GM21515 (cell line): ENCODE data around the gene ZNF598.

Experiments used
- ATAC-seq: cut with Tn5 transposase; IDR thresholded peaks from one replicate; pipeline ENCODE4 v1.9.1; 2021; ENCODE audit not compliant: unreplicated experiment

ZNF598 gene

DNA sequence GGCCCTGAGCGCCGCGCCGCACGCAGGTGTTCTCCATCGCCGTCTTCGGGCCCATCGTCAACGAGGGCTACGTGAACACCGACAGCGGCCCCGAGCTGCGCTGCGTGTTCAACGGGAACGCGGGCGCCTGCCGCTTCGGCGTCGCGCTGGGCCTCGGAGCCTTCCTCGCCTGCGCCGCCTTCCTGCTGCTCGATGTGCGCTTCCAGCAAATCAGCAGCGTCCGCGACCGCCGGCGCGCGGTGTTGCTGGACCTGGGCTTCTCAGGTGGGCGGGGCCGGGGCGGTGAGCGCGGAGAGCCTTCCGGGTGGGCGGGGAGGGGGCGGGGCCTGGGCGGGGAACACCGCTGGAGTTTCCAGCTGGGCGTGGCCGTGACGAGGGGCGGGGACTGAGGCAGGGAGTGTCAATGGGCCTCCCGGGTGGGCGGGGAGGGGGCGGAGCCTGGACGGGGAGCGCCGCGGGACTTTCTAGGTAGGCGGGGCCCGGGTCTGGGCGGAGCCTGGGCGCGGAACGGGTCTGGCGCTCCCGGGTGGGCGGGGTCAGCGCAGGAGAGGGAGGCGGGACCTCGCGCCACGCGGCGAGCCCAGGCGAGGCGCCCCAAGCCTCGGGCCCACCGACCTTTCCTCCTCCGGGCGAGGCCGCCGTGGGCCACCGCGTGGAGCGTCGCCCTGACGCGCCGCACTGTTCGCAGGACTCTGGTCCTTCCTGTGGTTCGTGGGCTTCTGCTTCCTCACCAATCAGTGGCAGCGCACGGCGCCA lies 17.5 kb downstream of the ZNF598 start:
- ATAC-seq, result peak; percentile 48

DNA sequence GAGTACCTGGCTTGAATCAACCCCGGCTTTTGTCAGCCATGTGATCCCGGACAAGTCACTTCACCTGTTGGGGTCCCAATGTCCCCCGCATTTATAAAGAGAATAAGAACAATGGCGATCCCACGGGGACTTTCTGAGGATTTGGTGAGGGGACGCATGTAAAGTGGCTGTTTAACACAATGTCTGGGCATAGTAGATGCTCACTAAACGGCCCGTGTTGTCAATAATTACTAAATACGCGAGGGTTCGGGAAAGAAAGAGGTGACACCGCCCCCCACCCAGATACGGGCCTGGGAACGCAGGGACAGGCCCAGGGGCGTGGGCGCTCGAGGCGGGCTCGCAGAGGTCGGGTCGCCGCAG lies 18.1 kb downstream of the ZNF598 start:
- no peak for ATAC-seq

DNA sequence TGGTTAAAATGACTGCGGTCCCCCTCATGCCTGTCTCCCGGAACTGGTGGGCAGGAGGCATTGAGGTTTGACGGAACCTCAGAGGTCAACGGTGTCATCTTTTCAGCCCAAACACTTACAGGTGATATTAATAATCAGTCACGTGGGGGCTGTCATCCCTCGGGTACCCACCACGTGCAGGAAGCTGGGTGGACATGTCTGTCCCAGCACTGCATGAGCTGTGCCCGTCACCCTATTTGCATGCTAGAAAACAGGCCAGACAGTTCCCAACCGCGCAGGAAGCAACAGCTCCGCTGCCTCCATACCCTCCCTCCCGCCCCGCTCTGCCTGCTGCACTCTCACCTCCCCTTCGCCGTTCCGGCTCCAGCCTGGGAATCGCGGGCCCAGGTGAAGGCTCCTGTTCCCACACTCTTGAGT lies 18.5 kb downstream of the ZNF598 start:
- no peak for ATAC-seq

DNA sequence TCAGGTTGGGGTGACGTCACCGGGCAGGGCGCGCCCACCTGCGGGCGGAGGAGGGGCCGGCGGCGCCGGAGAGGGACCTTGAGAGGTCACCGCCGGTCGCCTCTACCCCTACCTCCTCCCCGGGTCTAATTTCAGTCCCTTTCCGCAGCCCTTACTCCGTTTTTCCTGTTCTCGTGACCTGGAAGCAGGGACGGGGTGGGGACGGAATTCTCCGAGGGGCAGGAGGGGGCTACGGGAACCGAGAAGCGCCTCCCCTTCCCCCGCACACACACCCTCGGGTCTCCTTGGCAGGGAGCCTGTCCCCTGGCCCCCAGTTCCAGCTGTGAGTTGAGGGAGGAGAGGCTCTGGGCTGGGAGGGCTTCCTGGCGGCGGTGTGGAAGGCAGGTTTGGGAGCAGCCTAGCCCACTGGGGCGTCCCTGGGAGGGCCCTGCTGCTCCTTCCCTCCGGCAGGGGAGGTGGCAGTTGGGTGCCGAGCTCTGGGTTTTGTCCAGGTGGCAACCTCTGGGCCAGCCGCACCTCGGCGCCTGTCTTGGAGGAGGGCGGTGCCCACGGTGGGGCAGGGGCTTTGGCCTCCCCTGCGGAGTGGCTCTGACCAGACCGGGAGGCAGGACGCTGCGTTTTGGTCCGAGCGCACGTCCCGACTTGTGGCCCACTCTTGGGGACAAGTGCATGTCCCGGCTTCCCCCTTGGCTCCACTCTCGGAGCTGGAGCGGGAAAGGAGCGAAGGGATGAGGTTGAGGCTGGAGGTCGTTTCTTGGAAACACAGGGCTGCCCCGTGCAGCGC lies 19.1 kb downstream of the ZNF598 start:
- no peak for ATAC-seq

DNA sequence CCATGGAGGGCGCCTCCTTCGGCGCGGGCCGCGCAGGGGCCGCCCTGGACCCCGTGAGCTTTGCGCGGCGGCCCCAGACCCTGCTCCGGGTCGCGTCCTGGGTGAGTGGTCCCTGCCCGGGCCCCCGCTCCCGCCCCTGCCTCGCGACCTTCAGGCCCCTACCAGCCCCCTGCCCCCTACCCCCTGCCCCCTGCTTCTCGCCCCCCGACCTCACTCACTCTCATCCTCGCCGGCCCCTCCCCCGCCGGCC lies 19.6 kb downstream of the ZNF598 start:
- no peak for ATAC-seq

DNA sequence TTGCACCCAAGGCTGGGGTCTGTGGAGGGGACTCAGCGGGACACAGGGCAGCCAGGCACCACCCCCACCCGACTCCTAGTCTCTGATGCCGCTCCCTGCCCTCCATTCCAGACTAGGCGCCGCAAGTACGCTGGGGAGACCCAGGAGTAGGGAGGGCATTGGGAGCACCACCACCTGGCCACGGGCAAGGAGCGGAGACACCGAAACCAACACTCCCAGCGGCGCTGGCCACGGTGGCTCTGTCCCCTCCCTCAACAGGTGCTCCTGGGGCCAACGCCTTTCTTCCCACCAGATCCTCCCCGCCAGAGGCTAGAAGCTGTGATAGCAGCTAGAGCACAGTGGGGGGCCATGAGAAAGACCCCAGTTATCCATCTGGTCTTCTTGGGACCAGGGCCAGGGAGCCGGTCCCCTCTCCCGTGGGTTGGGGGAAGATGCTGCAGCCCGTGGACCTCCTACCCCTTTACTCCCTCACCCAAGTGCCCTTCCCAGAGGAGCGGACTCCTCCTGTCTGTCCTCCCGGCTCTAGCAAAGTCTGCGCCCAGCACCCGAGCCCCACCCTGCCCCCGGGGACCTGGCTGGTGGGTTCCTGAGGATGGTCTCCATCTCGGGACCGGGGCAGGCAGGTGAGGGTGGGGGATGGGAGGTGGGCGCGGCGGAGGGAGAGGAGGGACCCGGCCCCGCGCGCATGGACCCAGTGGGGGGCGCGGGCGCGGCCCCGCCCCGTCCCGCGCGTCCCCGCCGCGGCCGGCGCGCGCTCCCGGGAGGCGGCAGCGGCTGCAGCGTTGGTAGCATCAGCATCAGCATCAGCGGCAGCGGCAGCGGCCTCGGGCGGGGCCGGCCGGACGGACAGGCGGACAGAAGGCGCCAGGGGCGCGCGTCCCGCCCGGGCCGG lies 20.2 kb downstream of the ZNF598 start, which contains the start of gene SYNGR3:
Gene SYNGR3, plus strand, starts transcription at position 762 of the 892 bp plus-strand sequence. CDS start 133 bp downstream, outside the sequence.
- ATAC-seq, result no peak

DNA sequence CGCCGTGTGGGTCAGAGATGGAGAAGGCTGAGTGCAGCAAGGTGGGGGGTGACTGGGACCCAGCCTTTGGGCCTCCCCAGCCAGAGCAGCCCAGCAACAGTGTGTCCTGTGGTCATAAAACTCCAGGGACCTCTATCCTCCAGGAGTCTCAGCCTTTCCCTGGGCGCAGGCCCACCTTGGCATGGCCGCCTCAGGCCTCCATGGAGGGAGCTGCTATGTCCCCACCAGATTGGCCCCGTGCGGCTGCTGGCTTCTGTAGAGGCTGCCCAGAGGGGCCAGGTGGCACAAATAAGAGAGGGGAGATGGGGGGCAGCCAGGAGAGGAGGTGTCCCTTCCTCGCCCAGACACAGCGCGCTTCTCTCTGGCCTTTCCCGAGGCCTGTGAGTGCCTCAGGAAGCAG lies 22.4 kb downstream of the ZNF598 start:
- ATAC-seq, result no peak

DNA sequence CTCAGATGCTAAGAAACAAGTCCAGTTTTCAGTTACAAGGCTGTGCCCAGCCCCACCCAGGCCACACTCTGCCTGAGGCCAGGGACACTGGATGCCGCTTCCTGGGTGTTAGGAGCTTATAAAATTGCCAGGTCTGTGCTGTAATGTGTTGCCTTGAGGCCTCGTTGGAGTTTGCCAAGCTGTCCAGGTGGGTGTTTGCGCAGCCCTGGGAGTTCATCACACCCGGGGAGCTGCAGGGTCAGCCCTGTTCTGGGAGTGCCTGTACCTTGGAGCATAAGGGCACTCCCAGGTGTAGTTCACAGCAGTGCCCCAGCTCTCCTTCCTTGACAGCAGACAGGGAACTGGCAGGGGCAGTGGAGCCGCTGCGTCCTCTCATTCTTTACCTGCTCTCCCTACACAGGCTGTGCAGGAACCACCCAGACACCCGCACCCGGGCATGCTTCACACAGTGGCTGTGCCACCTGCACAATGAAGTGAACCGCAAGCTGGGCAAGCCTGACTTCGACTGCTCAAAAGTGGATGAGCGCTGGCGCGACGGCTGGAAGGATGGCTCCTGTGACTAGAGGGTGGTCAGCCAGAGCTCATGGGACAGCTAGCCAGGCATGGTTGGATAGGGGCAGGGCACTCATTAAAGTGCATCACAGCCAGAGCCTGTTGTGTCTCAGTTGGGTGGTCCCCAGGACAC lies 24.0 kb downstream of the ZNF598 start:
- no peak for ATAC-seq

DNA sequence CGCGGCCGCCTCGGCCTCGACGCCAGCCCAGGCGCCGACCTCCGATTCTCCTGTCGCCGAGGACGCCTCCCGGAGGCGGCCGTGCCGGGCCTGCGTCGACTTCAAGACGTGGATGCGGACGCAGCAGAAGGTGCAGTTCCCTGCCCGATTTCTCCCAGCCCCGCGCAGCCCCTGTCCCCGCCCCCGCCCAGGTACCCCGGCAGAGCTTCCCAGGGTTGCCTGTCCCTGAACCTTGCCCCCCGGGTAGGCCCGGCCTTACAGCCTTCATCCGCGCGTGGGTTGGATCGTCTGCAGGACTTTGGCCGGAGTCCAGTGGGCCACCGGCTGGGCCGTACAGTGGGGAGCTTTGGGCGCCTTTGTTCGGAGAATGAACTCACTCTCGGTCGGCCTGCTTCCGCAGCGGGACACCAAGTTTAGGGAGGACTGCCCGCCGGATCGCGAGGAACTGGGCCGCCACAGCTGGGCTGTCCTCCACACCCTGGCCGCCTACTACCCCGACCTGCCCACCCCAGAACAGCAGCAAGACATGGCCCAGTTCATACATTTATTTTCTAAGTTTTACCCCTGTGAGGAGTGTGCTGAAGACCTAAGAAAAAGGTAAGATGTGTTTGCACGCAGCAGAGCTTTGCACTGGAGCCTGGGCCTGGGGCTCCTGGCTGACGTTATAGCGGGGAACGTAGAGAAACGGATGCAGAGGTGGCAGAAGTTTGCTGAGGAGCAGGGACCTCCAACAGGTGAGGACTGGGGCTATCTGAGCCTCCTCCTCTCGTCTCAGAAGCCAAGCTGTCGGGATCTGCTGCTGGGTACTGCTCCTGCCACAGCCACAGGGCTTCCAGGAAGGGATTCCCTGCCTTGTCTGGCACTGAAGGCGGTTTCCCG lies 25.0 kb downstream of the ZNF598 start:
- ATAC-seq, result peak; percentile 12

DNA sequence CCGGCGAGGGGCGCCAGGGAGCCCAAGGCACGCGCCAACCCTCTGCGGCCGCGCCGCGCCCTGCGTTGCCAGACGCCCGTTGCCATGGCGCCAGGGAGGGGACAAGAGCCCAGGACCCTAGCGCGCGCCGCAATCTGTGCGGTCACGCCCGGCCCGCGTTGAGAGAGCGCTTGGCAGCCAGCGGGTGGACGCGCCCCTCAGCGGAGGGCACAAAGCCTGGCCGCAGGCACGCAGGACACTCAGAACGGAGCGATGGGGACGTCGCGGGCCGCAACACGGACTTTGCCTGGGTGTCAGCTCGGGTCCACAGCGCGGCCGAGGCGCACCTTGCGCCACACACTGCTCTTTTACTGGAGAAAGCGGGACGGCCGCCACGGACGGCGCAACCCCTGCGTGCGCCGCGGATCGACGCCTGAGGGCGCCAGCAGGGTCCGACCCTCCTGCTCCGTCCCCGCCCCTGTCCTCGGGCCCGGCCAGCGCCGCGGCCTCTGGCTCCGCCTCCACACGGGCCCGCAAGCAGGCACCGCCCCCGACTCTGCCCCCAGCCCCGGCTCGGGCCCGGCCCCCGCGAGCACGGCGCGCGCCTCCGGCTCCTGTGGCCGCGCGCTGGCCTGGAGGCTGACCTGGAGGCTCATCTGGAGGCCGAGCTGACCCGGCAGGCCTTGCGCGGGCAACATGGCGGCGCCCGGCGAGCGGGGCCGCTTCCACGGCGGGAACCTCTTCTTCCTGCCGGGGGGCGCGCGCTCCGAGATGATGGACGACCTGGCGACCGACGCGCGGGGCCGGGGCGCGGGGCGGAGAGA lies 25.9 kb downstream of the ZNF598 start, which contains the start of gene GFER:
Gene GFER, plus strand, starts transcription at position 650 of the 803 bp plus-strand sequence. Its CDS starts 26 bp downstream, at position 676.
- ATAC-seq, result peak; percentile 66

DNA sequence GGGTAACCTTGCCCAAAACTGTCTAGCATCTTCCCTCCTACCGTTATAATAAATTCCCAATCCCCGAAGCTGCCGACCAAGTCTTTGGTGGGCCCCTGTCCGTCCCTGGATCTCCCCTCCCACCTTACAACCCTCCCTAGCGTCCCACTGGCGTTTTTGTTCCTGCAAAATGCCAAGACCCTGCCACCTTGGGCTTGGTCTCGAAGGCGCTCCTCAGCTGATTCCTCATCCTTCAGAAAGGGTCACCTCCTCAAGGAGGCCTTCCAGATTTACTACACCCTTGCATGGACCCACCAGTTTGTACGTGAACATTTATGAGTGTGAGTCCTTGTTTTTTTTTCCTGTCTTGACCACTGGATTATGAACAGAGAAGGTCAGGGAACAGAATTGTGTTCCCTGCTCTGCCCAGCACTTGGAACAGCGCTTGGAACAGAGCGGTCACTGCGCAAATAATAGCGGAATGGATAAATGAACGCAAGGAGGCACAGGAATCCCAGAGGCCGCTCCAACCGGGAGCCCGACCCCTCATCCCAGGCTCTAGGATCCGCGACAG lies 26.6 kb downstream of the ZNF598 start:
- ATAC-seq, result no peak

DNA sequence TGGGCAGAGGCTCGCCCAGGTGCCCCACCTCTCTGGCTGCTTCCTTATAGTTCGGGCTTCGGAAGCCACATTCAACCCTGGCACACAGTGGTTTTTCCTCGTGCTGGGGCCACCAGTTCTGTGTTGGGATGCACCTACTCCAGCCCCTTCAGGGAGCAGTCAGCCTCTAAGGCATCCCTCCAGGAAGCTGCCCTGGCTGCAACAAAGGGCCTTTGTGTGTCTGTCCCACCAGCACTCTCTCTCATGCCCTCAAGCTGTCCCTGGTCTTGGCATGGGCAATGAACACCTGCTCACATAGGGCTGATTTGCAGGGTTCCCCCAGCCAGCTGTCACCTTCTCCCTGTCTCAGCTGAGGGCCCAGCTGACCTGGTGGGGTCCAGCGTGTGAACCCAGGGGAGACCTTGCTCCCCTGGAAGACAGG lies 27.6 kb downstream of the ZNF598 start:
- ATAC-seq, result no peak

DNA sequence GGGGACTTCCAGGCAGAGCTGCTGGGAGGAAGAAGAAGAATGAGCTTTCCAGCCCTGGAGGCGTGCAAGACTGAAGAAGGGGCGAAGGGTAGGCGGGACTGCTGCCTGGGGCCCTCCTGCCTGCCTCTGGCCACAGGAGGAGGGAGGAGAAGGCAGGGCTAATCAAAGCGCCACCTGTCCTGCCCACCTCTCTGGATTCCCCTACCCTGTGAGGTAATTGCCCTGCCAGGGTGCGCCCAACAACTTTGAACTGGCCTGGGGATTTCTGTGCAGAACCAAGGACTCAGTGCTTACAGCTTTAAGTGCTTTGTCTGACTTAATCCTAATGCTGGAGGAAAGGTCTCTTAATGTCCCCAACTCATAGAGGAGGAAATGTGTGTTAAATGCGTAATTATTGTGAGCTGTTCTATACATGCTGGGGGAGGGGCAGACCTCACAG lies 28.2 kb downstream of the ZNF598 start, which contains the start of gene NOXO1:
Gene NOXO1, minus strand, starts transcription at position 72 of the 439 bp plus-strand sequence. CDS start 290 bp downstream, outside the sequence.
- ATAC-seq, result no peak

DNA sequence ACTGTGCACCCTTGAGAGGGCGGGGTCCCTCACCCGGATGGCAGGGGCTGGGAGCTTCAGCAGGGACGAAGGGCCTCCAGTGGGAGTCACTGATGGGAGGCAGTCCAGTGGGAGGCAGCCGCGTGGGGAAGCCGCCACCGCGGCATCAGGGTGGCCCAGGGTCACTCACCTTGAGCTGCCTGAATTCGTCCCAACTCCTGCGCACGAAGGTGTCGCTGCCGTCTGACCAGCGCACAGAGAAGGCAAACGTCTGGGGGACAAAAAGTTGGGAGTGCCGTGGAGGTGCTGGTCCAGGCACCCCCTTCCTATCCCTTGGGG lies 28.9 kb downstream of the ZNF598 start:
- ATAC-seq, result no peak

DNA sequence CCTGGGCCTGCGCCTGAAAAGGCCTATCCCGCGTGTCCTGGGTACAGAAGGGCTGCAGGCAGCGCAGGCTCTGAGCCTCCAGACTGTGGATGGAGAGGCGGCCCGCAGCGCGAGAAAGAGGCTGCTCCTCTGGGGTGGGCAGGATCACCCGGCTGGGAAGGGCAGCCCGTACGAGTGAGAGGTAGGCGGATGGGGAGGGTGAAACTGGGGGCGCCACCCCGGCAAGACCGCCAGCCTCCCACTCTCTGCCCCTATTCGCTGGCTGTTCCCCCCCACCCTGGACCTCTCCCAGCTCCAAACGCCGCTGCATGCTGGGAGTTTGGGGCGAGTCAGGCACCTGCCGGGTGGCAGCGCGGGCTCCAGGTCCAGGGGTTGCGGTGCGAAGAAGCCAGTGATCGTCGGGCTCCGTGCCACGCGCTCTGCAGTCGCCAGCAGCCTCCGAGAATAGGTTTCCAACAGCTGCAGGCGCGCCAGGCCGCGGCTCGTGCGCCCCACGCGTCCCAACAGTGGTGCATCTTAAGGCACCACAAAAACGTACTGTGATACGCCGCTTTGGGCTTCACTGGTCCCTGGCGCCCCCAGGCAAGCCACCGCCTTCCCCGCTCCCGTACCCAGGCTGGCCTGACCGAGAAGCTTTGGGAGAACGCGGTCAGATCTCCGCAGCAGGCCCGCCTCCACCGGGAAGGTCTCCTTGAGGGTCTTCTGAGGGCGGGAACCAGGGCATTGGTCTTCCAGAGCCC lies 29.4 kb downstream of the ZNF598 start:
- no peak for ATAC-seq

DNA sequence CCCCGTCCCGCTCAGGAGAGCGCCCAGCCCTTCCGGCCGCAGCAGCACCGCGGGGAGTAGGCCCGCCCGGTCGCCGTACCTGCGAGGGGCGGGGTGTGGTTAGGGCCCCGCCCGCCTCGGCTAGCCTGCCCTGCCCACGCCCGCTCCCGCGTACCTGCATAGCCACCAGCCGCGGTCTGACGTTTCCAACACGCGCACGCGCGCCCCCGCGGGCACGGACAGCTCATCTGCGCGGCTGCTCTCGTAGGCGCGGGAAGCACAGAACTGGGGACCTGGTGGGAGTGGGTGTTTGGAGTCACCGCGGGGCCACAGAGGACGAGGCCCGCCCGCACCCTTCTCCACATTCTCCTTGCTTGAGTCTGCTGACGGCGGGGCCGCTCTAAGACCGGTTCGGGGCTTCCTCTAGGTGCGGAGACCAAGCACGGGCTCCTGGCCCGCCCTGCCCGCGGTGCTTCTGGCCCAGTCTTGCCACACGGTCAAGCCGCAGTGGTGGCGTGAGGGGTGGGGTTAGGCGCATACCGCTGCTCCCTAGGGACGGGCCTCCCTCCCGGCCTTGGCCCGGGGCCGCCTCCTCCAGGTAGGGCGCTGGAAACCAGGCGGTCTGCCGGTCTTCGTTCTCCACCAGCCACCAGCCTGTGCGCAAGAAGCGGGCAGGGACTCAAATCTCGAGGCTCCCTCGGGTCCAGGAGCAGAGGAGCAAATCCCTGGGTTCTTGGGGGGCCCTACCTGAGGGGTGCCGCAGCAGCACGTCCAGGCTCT lies 30.2 kb downstream of the ZNF598 start:
- ATAC-seq, result no peak

DNA sequence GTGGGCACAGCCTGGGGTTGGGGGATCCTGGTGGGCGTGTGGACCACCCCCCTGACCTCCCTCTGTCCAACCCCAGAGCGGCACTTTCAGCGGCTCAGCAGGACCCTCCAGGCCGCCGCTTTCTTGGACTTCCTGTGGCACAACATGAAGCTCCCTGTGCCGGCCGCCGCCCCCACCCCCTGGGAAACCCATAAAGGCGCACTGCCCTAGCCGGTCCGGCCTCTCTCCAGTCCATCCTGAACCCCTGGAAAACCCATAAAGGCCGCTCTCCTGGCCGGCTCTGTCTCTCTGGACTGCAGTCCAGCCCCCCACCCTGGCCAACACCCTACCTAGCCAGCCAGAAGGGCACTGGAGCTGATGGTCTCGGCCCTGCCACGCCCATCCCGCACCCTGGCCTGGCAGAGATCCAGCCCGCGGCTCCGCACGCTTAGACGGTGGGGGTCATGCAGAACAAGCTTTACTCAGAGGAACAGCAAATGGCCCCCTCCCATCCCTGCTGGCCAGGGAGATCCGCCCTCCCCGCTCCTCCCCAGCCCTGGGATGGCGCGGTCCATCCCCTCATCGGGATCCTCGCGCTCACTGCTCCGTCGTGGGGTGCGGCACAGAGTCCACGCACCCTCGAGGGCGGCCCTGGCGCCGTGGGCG lies 31.0 kb downstream of the ZNF598 start:
- ATAC-seq, result no peak
